Measurements from ENCODE around the gene CERS6.

DNA sequence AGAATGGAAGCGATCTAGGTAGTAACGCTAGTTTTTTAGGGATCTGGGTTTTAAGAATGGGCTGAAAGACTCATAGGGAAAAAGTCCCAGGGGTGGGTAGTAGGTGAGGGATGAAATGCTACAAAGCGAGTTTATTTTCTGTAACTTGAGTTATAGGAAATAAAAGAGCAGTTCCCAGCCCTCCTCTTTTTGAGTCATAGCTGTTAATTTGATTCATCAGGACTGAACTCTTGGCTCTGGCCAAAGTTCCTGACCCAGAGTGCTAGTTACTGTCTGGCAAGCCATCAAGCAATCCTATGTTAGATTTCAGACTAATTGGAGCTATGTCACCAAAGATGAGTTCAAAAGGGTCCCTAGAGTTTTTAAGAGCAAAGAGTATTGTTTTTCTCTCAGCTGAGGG is 328.9 kb downstream of the CERS6 start:
- TF ChIP-seq MLX (CRISPR knock-in tag; IDR thresholded peaks at IDR 0.05) (no peak), MAX (CRISPR knock-in tag; IDR thresholded peaks at IDR 0.05) (no peak)
- TF ChIP-seq, protein P1, sequence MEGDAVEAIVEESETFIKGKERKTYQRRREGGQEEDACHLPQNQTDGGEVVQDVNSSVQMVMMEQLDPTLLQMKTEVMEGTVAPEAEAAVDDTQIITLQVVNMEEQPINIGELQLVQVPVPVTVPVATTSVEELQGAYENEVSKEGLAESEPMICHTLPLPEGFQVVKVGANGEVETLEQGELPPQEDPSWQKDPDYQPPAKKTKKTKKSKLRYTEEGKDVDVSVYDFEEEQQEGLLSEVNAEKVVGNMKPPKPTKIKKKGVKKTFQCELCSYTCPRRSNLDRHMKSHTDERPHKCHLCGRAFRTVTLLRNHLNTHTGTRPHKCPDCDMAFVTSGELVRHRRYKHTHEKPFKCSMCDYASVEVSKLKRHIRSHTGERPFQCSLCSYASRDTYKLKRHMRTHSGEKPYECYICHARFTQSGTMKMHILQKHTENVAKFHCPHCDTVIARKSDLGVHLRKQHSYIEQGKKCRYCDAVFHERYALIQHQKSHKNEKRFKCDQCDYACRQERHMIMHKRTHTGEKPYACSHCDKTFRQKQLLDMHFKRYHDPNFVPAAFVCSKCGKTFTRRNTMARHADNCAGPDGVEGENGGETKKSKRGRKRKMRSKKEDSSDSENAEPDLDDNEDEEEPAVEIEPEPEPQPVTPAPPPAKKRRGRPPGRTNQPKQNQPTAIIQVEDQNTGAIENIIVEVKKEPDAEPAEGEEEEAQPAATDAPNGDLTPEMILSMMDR (IDR thresholded peaks at IDR 0.05) = no peak

Data from WTC11 (cell line).